DOHH2 (cell line): ENCODE data around the gene MED13L.

Source experiments
- H3F3A ChIP-seq: fragments of 200-600 bp; sonication (generic), shearing (Covaris generic); 2 replicates; pipeline ENCODE4 v1.6.0; 2016; ENCODE audit warnings: antibody characterized with exemption, mild to moderate bottlenecking; ENCODE audit not compliant: control insufficient read depth, insufficient read depth
- H3K27ac ChIP-seq: fragments of 200-600 bp; sonication (generic); 2 replicates; pipeline ENCODE4 v1.5.1; 2014; ENCODE audit warnings: low read depth, mild to moderate bottlenecking, low read length, moderate library complexity
- H3K27me3 ChIP-seq: fragments of 200-600 bp; sonication (generic); 2 replicates; pipeline ENCODE4 v1.6.1; 2014; ENCODE audit warnings: mild to moderate bottlenecking, low read length, mixed read lengths; ENCODE audit not compliant: control insufficient read depth
- H3K36me3 ChIP-seq: fragments of 200-600 bp; sonication (generic); 2 replicates; pipeline ENCODE4 v1.6.1; 2014; ENCODE audit warnings: mild to moderate bottlenecking, low read length, moderate library complexity, mixed read lengths; ENCODE audit not compliant: control insufficient read depth
- H3K4me1 ChIP-seq: fragments of 200-600 bp; sonication (generic); 2 replicates; pipeline ENCODE4 v1.6.1; 2014; ENCODE audit warnings: mild to moderate bottlenecking, low read length, mixed read lengths; ENCODE audit not compliant: control insufficient read depth
- H3K4me2 ChIP-seq: fragments of 200-600 bp; sonication (generic); 2 replicates; pipeline ENCODE4 v1.6.0; 2014; ENCODE audit warnings: mild to moderate bottlenecking, low read length, moderate library complexity
- H3K4me3 ChIP-seq: fragments of 200-600 bp; sonication (generic); 2 replicates; pipeline ENCODE4 v1.5.1; 2014; ENCODE audit warnings: mild to moderate bottlenecking, low read length, mixed read lengths
- H3K79me2 ChIP-seq: fragments of 200-600 bp; sonication (generic); 2 replicates; pipeline ENCODE4 v1.6.1; 2014; ENCODE audit warnings: mild to moderate bottlenecking, low read length, mixed read lengths; ENCODE audit not compliant: control insufficient read depth
- H3K9me2 ChIP-seq: fragments of 200-600 bp; sonication (generic); replicated peaks from 2 replicates; pipeline ENCODE4 v1.6.1; 2014; ENCODE audit warnings: mild to moderate bottlenecking, low read length, mixed read lengths; ENCODE audit not compliant: control insufficient read depth
- H3K9me3 ChIP-seq: fragments of 200-600 bp; sonication (generic); 2 replicates; pipeline ENCODE4 v1.6.1; 2014; ENCODE audit warnings: antibody characterized with exemption, low read length, mixed read lengths; ENCODE audit not compliant: control insufficient read depth, insufficient read depth
- H4K20me1 ChIP-seq: fragments of 200-600 bp; sonication (generic); 2 replicates; pipeline ENCODE4 v1.6.0; 2014; ENCODE audit warnings: low read depth, mild to moderate bottlenecking, antibody characterized with exemption, low read length, moderate library complexity; ENCODE audit not compliant: control insufficient read depth, insufficient read depth
- CTCF ChIP-seq: fragments of 200-600 bp; sonication (generic); IDR thresholded peaks from one replicate; pipeline ENCODE4 v1.5.1; 2014; ENCODE audit warnings: antibody characterized with exemption, mild to moderate bottlenecking, low read depth, low read length; ENCODE audit not compliant: poor library complexity, severe bottlenecking
- EZH2phosphoT487 ChIP-seq: fragments of 200-600 bp; sonication (generic); IDR thresholded peaks from 2 replicates; pipeline ENCODE4 v1.6.1; 2017; ENCODE audit warnings: borderline replicate concordance, mild to moderate bottlenecking, antibody characterized with exemption, low read length, moderate library complexity, mixed read lengths

MED13L gene

GRCh38 chr12:116024769-116025168 is 252.7 kb downstream of the MED13L start:
- H3K4me1 ChIP-seq: peaks cover 6% of the 10 kb centered on the region; the same call in 1 of the 2 replicates
- H3K4me2 ChIP-seq: no peak overlapping the region
- no peaks in the 10 kb centered on the region for H3K9me2 ChIP-seq
- no peaks in the 10 kb centered on the region for H3K36me3 ChIP-seq
- H3K27ac ChIP-seq: no peak overlapping the region
- H3K79me2 ChIP-seq: no peaks in the 10 kb centered on the region
- H4K20me1 ChIP-seq: no peaks in the 10 kb centered on the region
- H3K27me3 ChIP-seq: no peaks in the 10 kb centered on the region
- H3K4me3 ChIP-seq: no peak overlapping the region
- TF ChIP-seq CTCF (no peak), EZH2phosphoT487 (no peak)
- no peaks in the 10 kb centered on the region for H3F3A ChIP-seq
- no peaks in the 10 kb centered on the region for H3K9me3 ChIP-seq

- no peaks in the 10 kb centered on the region for H3K9me2 ChIP-seq
- no peaks in the 10 kb centered on the region for H3K27me3 ChIP-seq
- H3K9me3 ChIP-seq: no peaks in the 10 kb centered on the region
- TF ChIP-seq CTCF (no peak), EZH2phosphoT487 (no peak)
- H4K20me1 ChIP-seq: no peaks in the 10 kb centered on the region
- H3K36me3 ChIP-seq: peaks cover 7% of the 10 kb centered on the region
- no peaks in the 10 kb centered on the region for H3F3A ChIP-seq
- no peak overlapping the region for H3K4me2 ChIP-seq
- H3K79me2 ChIP-seq: no peaks in the 10 kb centered on the region
- H3K4me3 ChIP-seq: no peak overlapping the region
- no peak overlapping the region for H3K27ac ChIP-seq
- no peaks in the 10 kb centered on the region for H3K4me1 ChIP-seq
These were observed 258.1 kb downstream of the MED13L start for GRCh38 chr12:116019415-116019814.

GRCh38 chr12:116018282-116018681 is 259.2 kb downstream of the MED13L start:
- no peak overlapping the region for H3K4me3 ChIP-seq
- no peaks in the 10 kb centered on the region for H3K79me2 ChIP-seq
- H3K27ac ChIP-seq: no peak overlapping the region
- H3K9me2 ChIP-seq: no peaks in the 10 kb centered on the region
- H4K20me1 ChIP-seq: no peaks in the 10 kb centered on the region
- H3K4me2 ChIP-seq: no peak overlapping the region
- H3F3A ChIP-seq: no peaks in the 10 kb centered on the region
- H3K4me1 ChIP-seq: no peaks in the 10 kb centered on the region
- no peaks in the 10 kb centered on the region for H3K27me3 ChIP-seq
- H3K36me3 ChIP-seq: peaks cover 7% of the 10 kb centered on the region
- H3K9me3 ChIP-seq: no peaks in the 10 kb centered on the region
- TF ChIP-seq CTCF (no peak), EZH2phosphoT487 (no peak)

- no peaks in the 10 kb centered on the region for H3K79me2 ChIP-seq
- TF ChIP-seq CTCF (peak; percentile 23), EZH2phosphoT487 (no peak)
- no peaks in the 10 kb centered on the region for H3K9me3 ChIP-seq
- H3K9me2 ChIP-seq: no peaks in the 10 kb centered on the region
- H3K36me3 ChIP-seq: peaks cover 7% of the 10 kb centered on the region
- no peaks in the 10 kb centered on the region for H3F3A ChIP-seq
- H3K27ac ChIP-seq: no peak overlapping the region
- no peaks in the 10 kb centered on the region for H3K27me3 ChIP-seq
- H3K4me3 ChIP-seq: no peak overlapping the region
- no peaks in the 10 kb centered on the region for H4K20me1 ChIP-seq
- no peak overlapping the region for H3K4me2 ChIP-seq
- H3K4me1 ChIP-seq: no peaks in the 10 kb centered on the region
These were observed 262.0 kb downstream of the MED13L start for GRCh38 chr12:116015525-116015924.
